GM23338 (cell line): ENCODE measurements around the gene TAF4. TPM values are rescaled to one million over a fixed set of nuclear protein-coding genes. Genes with fewer than 3 reads are reported as not detected.

Experiments used
- ATAC-seq: fragments of 200-7000 bp; cut with Tn5 transposase; 3 replicates; pipeline ENCODE4 v1.9.1; 2020
- DNase-seq: peaks from one replicate; pipeline ENCODE4 v3.0.0-alpha.2; 2015; ENCODE audit warnings: low spot score
- H2AFZ ChIP-seq: fragments of 200-600 bp; sonication (generic); 2 replicates; pipeline ENCODE4 v1.8.0; 2016; ENCODE audit warnings: antibody characterized with exemption, mild to moderate bottlenecking, moderate library complexity
- H3F3A ChIP-seq: fragments of 200-600 bp; sonication (generic); replicated peaks from 2 replicates; pipeline ENCODE4 v1.8.0; 2017; ENCODE audit warnings: antibody characterized with exemption, mixed run types, low read depth
- H3K27ac ChIP-seq: fragments of 200-600 bp; sonication (generic); 2 replicates; pipeline ENCODE4 v1.6.1; 2016; ENCODE audit warnings: low read depth
- H3K27me3 ChIP-seq: fragments of 200-600 bp; sonication (generic); 2 replicates; pipeline ENCODE4 v1.8.0; 2016; ENCODE audit warnings: mild to moderate bottlenecking, mixed run types, moderate library complexity; ENCODE audit not compliant: insufficient read depth
- H3K36me3 ChIP-seq: fragments of 200-600 bp; sonication (generic); 2 replicates; pipeline ENCODE4 v1.8.0; 2016; ENCODE audit warnings: mild to moderate bottlenecking; ENCODE audit not compliant: insufficient read depth
- H3K4me1 ChIP-seq: fragments of 200-600 bp; sonication (generic); 2 replicates; pipeline ENCODE4 v1.8.0; 2016; ENCODE audit warnings: mild to moderate bottlenecking, moderate library complexity; ENCODE audit not compliant: insufficient read depth
- H3K4me2 ChIP-seq: fragments of 200-600 bp; sonication (generic); 2 replicates; pipeline ENCODE4 v1.7.1; 2017; ENCODE audit warnings: mixed run types
- H3K4me3 ChIP-seq: fragments of 200-600 bp; sonication (generic); 2 replicates; pipeline ENCODE4 v1.6.1; 2016; ENCODE audit warnings: mixed run types
- H3K79me2 ChIP-seq: fragments of 200-600 bp; sonication (generic); replicated peaks from 2 replicates; pipeline ENCODE4 v1.8.0; 2017; ENCODE audit warnings: mild to moderate bottlenecking; ENCODE audit not compliant: insufficient read depth
- H3K9me2 ChIP-seq: fragments of 200-600 bp; sonication (generic); 2 replicates; pipeline ENCODE4 v1.8.0; 2017; ENCODE audit not compliant: insufficient read depth
- H4K20me1 ChIP-seq: fragments of 200-600 bp; sonication (generic); replicated peaks from 2 replicates; pipeline ENCODE4 v1.8.0; 2017; ENCODE audit warnings: mild to moderate bottlenecking; ENCODE audit not compliant: insufficient read depth
- H3K27ac Mint-ChIP-seq: 2 replicates; pipeline ENCODE4 v1.8.0; 2020; ENCODE audit warnings: inconsistent platforms, mild to moderate bottlenecking, moderate library complexity, mixed read lengths
- H3K27me3 Mint-ChIP-seq: 3 replicates; pipeline ENCODE4 v1.8.0; 2022; ENCODE audit warnings: low read depth, mild to moderate bottlenecking, moderate library complexity, mixed read lengths, inconsistent platforms; ENCODE audit not compliant: insufficient read depth, poor library complexity
- H3K36me3 Mint-ChIP-seq: 3 replicates; pipeline ENCODE4 v1.8.0; 2021; ENCODE audit warnings: low read depth, mild to moderate bottlenecking, inconsistent platforms, moderate library complexity, mixed read lengths
- H3K4me1 Mint-ChIP-seq: 3 replicates; pipeline ENCODE4 v1.8.0; 2020; ENCODE audit warnings: mild to moderate bottlenecking, inconsistent platforms, mixed read lengths
- H3K4me3 Mint-ChIP-seq: 3 replicates; pipeline ENCODE4 v1.8.0; 2021; ENCODE audit warnings: moderate library complexity, mild to moderate bottlenecking, inconsistent platforms, mixed read lengths
- H3K9me3 Mint-ChIP-seq: 3 replicates; pipeline ENCODE4 v1.8.0; 2020; ENCODE audit warnings: moderate library complexity, mild to moderate bottlenecking, inconsistent platforms, mixed read lengths
- CREB1 ChIP-seq: fragments of 250-450 bp; sonication (Bioruptor Pico); IDR thresholded peaks from 2 replicates; pipeline ENCODE4 v1.5.0; 2020; ENCODE audit warnings: low read depth, mild to moderate bottlenecking, moderate library complexity
- CTCF ChIP-seq, 2 experiments: fragments of 200-600 bp in 1 of 2; sonication (generic) in 1 of 2; conservative IDR thresholded peaks; 2 replicates each; pipeline versions ENCODE4 v1.5.1 to v1.6.1; 2016 to 2017; ENCODE audit warnings: antibody characterized with exemption in 2 of 2, low read depth in 2 of 2, mild to moderate bottlenecking in 2 of 2, moderate library complexity in 1 of 2
- ETS1 ChIP-seq: IDR thresholded peaks from 2 replicates; pipeline ENCODE4 v1.6.1; 2016; ENCODE audit warnings: antibody characterized with exemption
- EZH2 ChIP-seq: fragments of 200-600 bp; sonication (generic); IDR thresholded peaks from one replicate; pipeline ENCODE4 v1.8.0; 2017; ENCODE audit warnings: antibody characterized with exemption, mild to moderate bottlenecking, low read depth; ENCODE audit not compliant: unreplicated experiment
- EZH2phosphoT487 ChIP-seq: fragments of 200-600 bp; sonication (generic); IDR thresholded peaks from one replicate; pipeline ENCODE4 v1.8.1; 2018; ENCODE audit warnings: antibody characterized with exemption; ENCODE audit not compliant: unreplicated experiment
- JUNB ChIP-seq: IDR thresholded peaks from one replicate; pipeline ENCODE4 v1.6.1; 2016; ENCODE audit warnings: antibody characterized with exemption; ENCODE audit not compliant: unreplicated experiment
- NANOG ChIP-seq: IDR thresholded peaks from 2 replicates; pipeline ENCODE4 v1.6.1; 2016; ENCODE audit warnings: antibody characterized with exemption, borderline replicate concordance
- POLR2AphosphoS5 ChIP-seq: IDR thresholded peaks from 2 replicates; pipeline ENCODE4 v1.6.1; 2016; ENCODE audit warnings: antibody characterized with exemption, low read depth
- STAT1 ChIP-seq: IDR thresholded peaks from one replicate; pipeline ENCODE4 v1.6.1; 2016; ENCODE audit warnings: antibody characterized with exemption; ENCODE audit not compliant: unreplicated experiment
- ZNF114 ChIP-seq: fragments of 250-450 bp; sonication (Bioruptor Pico); IDR thresholded peaks from 2 replicates; pipeline ENCODE4 v1.5.0; 2020; ENCODE audit warnings: mild to moderate bottlenecking, moderate library complexity
- ZNF331 ChIP-seq: fragments of 250-450 bp; sonication (Bioruptor Pico); IDR thresholded peaks from 2 replicates; pipeline ENCODE4 v1.5.0; 2020; ENCODE audit warnings: low read depth, mild to moderate bottlenecking, moderate library complexity
- ZNF462 ChIP-seq: fragments of 250-450 bp; sonication (Bioruptor Pico); IDR thresholded peaks from 2 replicates; pipeline ENCODE4 v1.5.0; 2020; ENCODE audit warnings: mild to moderate bottlenecking, moderate library complexity
- polyA plus RNA-seq: library from polyadenylated mRNA; unstranded; fragments of >200 nt; fragmentation: Nextera tagmentation; extraction: Ambion mirVana; gene quantifications from 2 replicates; pipeline ENCODE4 v1.2.1, GENCODE V29; 2016
- total RNA-seq: library from RNA; depleted of rRNA; stranded (reverse); fragments of >200 nt; shearing (Covaris generic); gene quantifications from 2 replicates; pipeline ENCODE4 v1.2.3, GENCODE V29; 2014
- TF ChIP-seq, protein P1 (sequence below): IDR thresholded peaks from one replicate; pipeline ENCODE4 v1.6.1; 2018; ENCODE audit warnings: antibody characterized with exemption; ENCODE audit not compliant: unreplicated experiment

TAF4 gene
- total and polyA plus RNA-seq, 2 experiments from 2014 or later, result 7.2 to 60.0 TPM

- Histone ChIP-seq H3K27ac (no peak overlapping the region), H3K4me2 (no peak overlapping the region), H4K20me1 (no peaks in the 10 kb centered on the region), H2AFZ (no peak overlapping the region), H3K79me2 (no peaks in the 10 kb centered on the region), H3F3A (no peaks in the 10 kb centered on the region), H3K4me3 (no peak overlapping the region), H3K4me1 (no peaks in the 10 kb centered on the region), H3K9me2 (no peaks in the 10 kb centered on the region), H3K36me3 (no peaks in the 10 kb centered on the region), H3K27me3 (no peaks in the 10 kb centered on the region)
- Mint-ChIP-seq H3K27ac (no peak overlapping the region), H3K36me3 (peaks cover 7% of the 10 kb centered on the region; the same call in 2 of the 3 replicates), H3K4me1 (peaks cover 9% of the 10 kb centered on the region), H3K4me3 (no peak overlapping the region), H3K9me3 (peaks cover 4% of the 10 kb centered on the region), H3K27me3 (peaks cover 18% of the 10 kb centered on the region)
- ATAC-seq, result no peak
- no peak for TF ChIP-seq ZNF462 (CRISPR knock-in tag)
- TF ChIP-seq NANOG, result no peak
- no peak for TF ChIP-seq ZNF114 (CRISPR knock-in tag)
- TF ChIP-seq POLR2AphosphoS5, result no peak
- TF ChIP-seq ETS1, result no peak
- no peak for TF ChIP-seq EZH2
- TF ChIP-seq CTCF (conservative IDR thresholded peaks at IDR 0.05; ENCODE audit: low read depth in 2 of 2), result no peak
- no peak for TF ChIP-seq ZNF331
- no peak for TF ChIP-seq CREB1 (CRISPR knock-in tag)
- TF ChIP-seq JUNB, result no peak
- TF ChIP-seq, protein P1, sequence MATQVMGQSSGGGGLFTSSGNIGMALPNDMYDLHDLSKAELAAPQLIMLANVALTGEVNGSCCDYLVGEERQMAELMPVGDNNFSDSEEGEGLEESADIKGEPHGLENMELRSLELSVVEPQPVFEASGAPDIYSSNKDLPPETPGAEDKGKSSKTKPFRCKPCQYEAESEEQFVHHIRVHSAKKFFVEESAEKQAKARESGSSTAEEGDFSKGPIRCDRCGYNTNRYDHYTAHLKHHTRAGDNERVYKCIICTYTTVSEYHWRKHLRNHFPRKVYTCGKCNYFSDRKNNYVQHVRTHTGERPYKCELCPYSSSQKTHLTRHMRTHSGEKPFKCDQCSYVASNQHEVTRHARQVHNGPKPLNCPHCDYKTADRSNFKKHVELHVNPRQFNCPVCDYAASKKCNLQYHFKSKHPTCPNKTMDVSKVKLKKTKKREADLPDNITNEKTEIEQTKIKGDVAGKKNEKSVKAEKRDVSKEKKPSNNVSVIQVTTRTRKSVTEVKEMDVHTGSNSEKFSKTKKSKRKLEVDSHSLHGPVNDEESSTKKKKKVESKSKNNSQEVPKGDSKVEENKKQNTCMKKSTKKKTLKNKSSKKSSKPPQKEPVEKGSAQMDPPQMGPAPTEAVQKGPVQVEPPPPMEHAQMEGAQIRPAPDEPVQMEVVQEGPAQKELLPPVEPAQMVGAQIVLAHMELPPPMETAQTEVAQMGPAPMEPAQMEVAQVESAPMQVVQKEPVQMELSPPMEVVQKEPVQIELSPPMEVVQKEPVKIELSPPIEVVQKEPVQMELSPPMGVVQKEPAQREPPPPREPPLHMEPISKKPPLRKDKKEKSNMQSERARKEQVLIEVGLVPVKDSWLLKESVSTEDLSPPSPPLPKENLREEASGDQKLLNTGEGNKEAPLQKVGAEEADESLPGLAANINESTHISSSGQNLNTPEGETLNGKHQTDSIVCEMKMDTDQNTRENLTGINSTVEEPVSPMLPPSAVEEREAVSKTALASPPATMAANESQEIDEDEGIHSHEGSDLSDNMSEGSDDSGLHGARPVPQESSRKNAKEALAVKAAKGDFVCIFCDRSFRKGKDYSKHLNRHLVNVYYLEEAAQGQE, result no peak
- TF ChIP-seq STAT1, result no peak
- TF ChIP-seq EZH2phosphoT487, result no peak
- no peak for DNase-seq
Measured at GRCh38 chr20:61930776-61931475, 134.8 kb downstream of the TAF4 start.
